ENCODE data around the gene RPS2. TPM values are rescaled to one million over a fixed set of nuclear protein-coding genes. Genes with fewer than 3 reads are reported as not detected.
A peak's percentile ranks its signal among the peaks of the same experiment; 100 is the strongest.

The RPS2 gene
- total RNA-seq, 2 donors from 2014 or later, result 782 to 1,247 TPM

DNA sequence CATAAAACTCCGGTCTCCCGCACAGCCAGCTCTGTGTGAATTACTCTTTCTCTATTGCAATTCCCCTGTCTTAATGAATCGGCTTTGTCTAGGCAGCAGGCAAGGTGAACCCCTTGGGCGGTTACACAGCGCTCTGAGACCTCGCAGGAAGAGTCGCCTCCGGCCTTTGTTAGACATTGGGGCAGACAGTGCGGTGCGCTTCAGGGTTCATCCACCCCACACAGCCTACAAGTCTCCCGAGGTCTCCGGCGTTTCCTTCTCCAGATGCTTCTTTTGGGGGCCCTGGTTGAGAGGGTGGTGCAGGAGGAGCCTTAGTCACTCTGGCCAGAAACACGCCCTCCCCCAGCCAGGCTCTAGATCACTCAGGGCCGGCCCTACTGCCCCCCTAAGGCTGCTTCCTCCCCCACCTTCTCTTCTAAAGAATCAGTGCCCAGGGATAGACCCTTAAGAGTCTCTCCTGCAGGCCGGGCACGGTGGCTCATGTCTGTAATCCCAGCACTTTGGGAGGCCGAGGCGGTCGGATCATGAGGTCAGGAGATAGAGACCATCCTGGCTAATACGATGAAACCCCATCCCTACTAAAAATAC lies 19.9 kb downstream of the RPS2 start:
- Histone ChIP-seq H3K27ac (no peak overlapping the region), H3K4me1 (peaks cover 0 to 19% of the 10 kb centered on the region in 2 donors), H3K27me3 (no peaks in the 10 kb centered on the region), H3K4me3 (no peak overlapping the region), H3K9me3 (no peaks in the 10 kb centered on the region), H3K36me3 (peaks cover 8% of the 10 kb centered on the region)
- TF ChIP-seq, protein P1, sequence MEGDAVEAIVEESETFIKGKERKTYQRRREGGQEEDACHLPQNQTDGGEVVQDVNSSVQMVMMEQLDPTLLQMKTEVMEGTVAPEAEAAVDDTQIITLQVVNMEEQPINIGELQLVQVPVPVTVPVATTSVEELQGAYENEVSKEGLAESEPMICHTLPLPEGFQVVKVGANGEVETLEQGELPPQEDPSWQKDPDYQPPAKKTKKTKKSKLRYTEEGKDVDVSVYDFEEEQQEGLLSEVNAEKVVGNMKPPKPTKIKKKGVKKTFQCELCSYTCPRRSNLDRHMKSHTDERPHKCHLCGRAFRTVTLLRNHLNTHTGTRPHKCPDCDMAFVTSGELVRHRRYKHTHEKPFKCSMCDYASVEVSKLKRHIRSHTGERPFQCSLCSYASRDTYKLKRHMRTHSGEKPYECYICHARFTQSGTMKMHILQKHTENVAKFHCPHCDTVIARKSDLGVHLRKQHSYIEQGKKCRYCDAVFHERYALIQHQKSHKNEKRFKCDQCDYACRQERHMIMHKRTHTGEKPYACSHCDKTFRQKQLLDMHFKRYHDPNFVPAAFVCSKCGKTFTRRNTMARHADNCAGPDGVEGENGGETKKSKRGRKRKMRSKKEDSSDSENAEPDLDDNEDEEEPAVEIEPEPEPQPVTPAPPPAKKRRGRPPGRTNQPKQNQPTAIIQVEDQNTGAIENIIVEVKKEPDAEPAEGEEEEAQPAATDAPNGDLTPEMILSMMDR (IDR thresholded peaks at IDR 0.05), result no peak
- no peak for DNase-seq (ENCODE audit: low spot score)

DNA sequence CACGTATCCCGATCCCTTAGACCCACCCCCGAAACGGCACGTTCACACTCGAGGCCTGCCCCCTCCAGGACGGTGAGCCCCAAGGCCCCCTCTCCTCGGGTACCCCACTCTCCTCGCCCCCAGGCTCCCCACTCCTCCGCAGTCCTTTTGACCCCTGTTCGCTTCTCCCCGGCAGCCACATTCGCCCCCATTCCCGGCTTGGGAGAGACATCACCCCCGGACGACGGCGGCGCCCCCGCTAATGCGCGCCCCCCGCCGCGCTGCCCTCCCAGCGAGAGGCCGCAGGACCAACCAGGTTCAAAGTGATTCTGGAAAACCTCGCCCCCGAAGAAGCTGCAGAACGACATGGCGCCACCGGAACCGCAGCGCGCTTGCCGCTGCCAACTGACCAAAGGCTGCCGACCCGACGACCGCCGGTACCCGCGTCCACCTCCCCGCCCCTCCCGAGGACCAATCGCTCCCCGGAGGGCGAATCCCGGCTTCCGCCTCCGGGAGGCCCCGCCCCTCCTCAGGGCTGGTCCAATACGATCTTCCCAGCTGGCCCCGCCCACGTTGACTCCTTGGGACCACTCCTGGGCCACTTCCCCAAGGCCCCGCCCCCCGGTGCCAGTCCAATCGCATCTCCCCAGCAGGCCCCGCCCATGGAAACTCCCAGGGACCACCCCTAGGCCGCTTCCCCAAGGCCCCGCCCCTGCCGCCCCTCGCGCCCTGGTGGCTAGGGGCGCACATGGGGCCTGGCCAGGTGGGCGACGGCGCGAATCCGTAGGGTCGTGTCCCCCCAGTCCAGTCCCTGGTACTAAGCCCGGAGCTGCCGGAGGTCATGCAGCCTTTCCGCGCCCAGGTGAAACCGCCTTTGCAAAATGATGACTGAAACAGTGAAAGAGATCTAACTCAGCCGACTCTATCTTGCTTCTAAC lies 21.6 kb downstream of the RPS2 start, which contains the start of gene MSRB1:
Gene MSRB1, minus strand, starts transcription at position 390 of the 917 bp plus-strand sequence. Its CDS starts 43 bp downstream, at position 347.
- Histone ChIP-seq H3K4me1 (peaks cover 0 to 19% of the 10 kb centered on the region in 2 donors), H3K9me3 (no peaks in the 10 kb centered on the region), H3K36me3 (peaks cover 24% of the 10 kb centered on the region), H3K27me3 (no peaks in the 10 kb centered on the region), H3K27ac (peak within 1 kb of the TSS; percentile 80 to 90), H3K4me3 (peak within 1 kb of the TSS; percentile 82 to 94)
- DNase-seq (ENCODE audit: low spot score), result peak; percentile 100
- TF ChIP-seq, protein P1 (IDR thresholded peaks at IDR 0.05), result no peak

DNA sequence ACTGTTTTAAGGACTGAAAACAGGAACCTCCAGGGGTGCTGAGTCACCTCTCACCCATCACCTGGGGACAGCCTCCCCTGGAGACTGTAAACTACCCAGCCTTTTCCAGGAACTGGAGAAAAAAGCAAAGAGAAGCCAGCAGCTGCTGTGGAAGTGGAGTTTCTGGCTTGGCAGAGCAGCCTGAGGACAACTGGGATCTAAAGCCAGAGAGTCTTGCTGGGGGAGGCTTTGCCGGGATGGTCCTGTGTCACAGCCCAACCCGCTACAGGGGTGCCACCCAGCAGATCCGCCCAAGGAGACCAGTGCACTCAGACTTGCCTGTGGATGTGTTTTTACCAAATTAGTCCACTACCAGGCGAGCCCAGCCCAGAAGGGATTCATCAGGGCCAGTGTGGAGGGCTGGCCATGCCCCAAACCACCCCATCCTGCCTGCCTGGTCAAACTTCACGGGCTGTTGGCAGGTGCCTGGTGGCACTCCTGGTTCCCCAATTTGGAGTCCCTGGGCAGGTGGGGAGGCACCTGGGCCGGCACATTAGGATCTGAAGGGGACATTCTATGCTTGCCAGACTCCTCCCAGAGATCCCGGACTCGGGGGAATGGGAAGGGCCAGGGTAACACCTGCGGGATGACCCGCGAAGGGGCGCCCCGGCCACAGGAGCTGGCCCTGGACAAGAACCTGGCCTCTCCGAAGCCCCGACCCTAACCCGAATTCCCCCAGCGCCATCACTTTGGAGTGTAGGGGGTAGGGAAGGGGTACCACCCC lies 22.4 kb downstream of the RPS2 start:
- no peak for DNase-seq (ENCODE audit: low spot score)
- Histone ChIP-seq H3K27ac (peak overlapping the region; percentile 80 to 90), H3K27me3 (no peaks in the 10 kb centered on the region), H3K9me3 (no peaks in the 10 kb centered on the region), H3K36me3 (peaks cover 30% of the 10 kb centered on the region), H3K4me1 (peaks cover 0 to 19% of the 10 kb centered on the region in 2 donors), H3K4me3 (peak overlapping the region; percentile 82 to 94)
- TF ChIP-seq, protein P1 (IDR thresholded peaks at IDR 0.05), result no peak

DNA sequence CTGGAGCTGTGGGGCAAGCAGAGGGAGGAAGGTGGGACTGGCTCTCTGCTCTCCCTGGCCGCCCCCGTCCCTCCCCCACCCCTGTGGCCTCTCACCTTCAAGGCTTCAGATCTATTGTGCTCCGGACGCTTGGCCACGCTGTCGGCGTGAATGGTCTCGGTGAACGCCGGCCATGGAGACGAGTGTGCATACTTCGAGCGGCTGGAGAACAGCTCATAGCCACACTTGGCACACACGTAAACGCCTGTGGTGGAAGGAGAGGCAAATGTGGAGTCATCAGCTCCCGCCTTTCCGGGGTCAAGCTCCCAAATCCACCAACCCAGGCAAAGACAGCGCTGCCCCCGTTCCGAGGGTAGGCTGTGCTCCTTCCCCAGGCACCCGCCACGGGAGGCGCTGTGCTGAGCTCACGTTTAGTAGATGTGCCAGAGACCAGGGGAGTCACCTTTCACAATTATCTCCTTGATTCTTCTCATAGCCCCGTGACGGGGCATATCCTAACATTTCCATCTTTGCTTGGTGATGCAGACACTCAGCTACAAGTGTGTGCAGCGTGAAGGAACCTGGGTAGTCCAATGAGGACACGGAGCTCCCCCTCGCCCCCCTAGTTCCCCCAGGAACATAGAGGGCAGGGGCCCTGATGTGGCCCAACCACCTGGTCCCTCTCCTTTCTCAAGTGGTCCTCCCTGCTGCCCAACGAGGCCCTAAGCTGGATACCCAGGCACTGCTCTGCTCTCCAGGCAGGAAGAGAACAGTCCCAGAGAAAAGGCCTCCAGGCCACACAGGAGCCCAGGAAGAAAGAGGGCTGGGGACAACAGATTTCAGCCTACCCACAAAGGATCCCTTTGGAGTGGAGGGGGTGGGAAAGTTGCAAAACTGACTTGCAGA lies 23.2 kb downstream of the RPS2 start:
- Histone ChIP-seq H3K27ac (peak overlapping the region in 1 of 2 donors; percentile 80), H3K4me3 (peak overlapping the region in 1 of 2 donors; percentile 82), H3K4me1 (peaks cover 0 to 19% of the 10 kb centered on the region in 2 donors), H3K27me3 (no peaks in the 10 kb centered on the region), H3K36me3 (peaks cover 30% of the 10 kb centered on the region), H3K9me3 (no peaks in the 10 kb centered on the region)
- TF ChIP-seq, protein P1 (IDR thresholded peaks at IDR 0.05), result no peak
- no peak for DNase-seq (ENCODE audit: low spot score)
